C4-2B (cell line): ENCODE measurements around the gene NECAB2.

Experiments used
- CTCF ChIP-seq: fragments of 450-650 bp; conservative IDR thresholded peaks from 2 replicates; pipeline ENCODE4 v1.5.1; 2017; ENCODE audit warnings: mild to moderate bottlenecking
- ZFX ChIP-seq: fragments of 450-650 bp; IDR thresholded peaks from 2 replicates; pipeline ENCODE4 v1.6.1; 2017

- TF ChIP-seq CTCF (no peak), ZFX (no peak)
These were observed 79.6 kb downstream of the NECAB2 start for GRCh38 chr16:84047626-84048025.
